ENCODE data around the gene RGS7. TPM values are rescaled to one million over a fixed set of nuclear protein-coding genes. Genes with fewer than 3 reads are reported as not detected.

Gene RGS7
- polyA plus RNA-seq, 1 donor (not counting 4 experiments of a cell fraction or from before 2014, with no cell fraction given): not detected

- no peaks in the 10 kb centered on the region for H3K36me3 ChIP-seq (ENCODE audit: control insufficient read depth in 2 of 2, extremely low read depth in 1 of 2, insufficient read depth in 2 of 2, low read length in 2 of 2)
- no peaks in the 10 kb centered on the region for H3K9me1 ChIP-seq (ENCODE audit: control insufficient read depth, extremely low read depth, insufficient read depth, low read length)
- H3K9me3 ChIP-seq (ENCODE audit: control insufficient read depth, low read depth, low read length): no peaks in the 10 kb centered on the region
- dilution Hi-C loops (cut with MboI; ENCODE audit: extremely low pct_ligation_motif_present, low sequenced_read_pairs): no loop called here
- no peak for DNase-seq (ENCODE audit: low read depth, low spot score)
- no peaks in the 10 kb centered on the region for H3K79me2 ChIP-seq (ENCODE audit: control insufficient read depth, insufficient read depth, low read length)
- H3K4me3 ChIP-seq (ENCODE audit: control insufficient read depth in 2 of 3, extremely low read depth in 1 of 3, insufficient read depth in 2 of 3, low read depth in 1 of 3, low read length in 3 of 3): no peak overlapping the region
- FAIRE-seq: no peak
- no peak overlapping the region for H3K27ac ChIP-seq (ENCODE audit: control insufficient read depth, insufficient read depth, low read length)
- no peaks in the 10 kb centered on the region for H3K4me1 ChIP-seq (ENCODE audit: control insufficient read depth, extremely low read depth, insufficient read depth, low read length)
- H3K4me2 ChIP-seq (ENCODE audit: control insufficient read depth, extremely low read depth, insufficient read depth, low read depth, low read length): no peak overlapping the region
- no peaks in the 10 kb centered on the region for H4K20me1 ChIP-seq (ENCODE audit: control insufficient read depth, extremely low read depth, insufficient read depth, low read length)
- H3K27me3 ChIP-seq (ENCODE audit: control insufficient read depth, extremely low read depth, insufficient read depth, low read length): no peaks in the 10 kb centered on the region
- TF ChIP-seq, protein P1, sequence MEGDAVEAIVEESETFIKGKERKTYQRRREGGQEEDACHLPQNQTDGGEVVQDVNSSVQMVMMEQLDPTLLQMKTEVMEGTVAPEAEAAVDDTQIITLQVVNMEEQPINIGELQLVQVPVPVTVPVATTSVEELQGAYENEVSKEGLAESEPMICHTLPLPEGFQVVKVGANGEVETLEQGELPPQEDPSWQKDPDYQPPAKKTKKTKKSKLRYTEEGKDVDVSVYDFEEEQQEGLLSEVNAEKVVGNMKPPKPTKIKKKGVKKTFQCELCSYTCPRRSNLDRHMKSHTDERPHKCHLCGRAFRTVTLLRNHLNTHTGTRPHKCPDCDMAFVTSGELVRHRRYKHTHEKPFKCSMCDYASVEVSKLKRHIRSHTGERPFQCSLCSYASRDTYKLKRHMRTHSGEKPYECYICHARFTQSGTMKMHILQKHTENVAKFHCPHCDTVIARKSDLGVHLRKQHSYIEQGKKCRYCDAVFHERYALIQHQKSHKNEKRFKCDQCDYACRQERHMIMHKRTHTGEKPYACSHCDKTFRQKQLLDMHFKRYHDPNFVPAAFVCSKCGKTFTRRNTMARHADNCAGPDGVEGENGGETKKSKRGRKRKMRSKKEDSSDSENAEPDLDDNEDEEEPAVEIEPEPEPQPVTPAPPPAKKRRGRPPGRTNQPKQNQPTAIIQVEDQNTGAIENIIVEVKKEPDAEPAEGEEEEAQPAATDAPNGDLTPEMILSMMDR (optimal IDR thresholded peaks at IDR 0.05 in 1 of 3, IDR thresholded peaks at IDR 0.05 in 1 of 3, conservative IDR thresholded peaks at IDR 0.05 in 1 of 3; ENCODE audit: extremely low read depth in 1 of 3, insufficient read depth in 2 of 3, low read length in 3 of 3): no peak
- no peak for TF ChIP-seq EZH2 (IDR thresholded peaks at IDR 0.05; ENCODE audit: low read length)
- no peak overlapping the region for H3K9ac ChIP-seq (ENCODE audit: control insufficient read depth, extremely low read depth, insufficient read depth, low read length)
- H2AFZ ChIP-seq (ENCODE audit: control insufficient read depth, low read length): no peak overlapping the region
Measured at GRCh38 chr1:240942901-240943300, 414.1 kb downstream of the RGS7 start.

DNA sequence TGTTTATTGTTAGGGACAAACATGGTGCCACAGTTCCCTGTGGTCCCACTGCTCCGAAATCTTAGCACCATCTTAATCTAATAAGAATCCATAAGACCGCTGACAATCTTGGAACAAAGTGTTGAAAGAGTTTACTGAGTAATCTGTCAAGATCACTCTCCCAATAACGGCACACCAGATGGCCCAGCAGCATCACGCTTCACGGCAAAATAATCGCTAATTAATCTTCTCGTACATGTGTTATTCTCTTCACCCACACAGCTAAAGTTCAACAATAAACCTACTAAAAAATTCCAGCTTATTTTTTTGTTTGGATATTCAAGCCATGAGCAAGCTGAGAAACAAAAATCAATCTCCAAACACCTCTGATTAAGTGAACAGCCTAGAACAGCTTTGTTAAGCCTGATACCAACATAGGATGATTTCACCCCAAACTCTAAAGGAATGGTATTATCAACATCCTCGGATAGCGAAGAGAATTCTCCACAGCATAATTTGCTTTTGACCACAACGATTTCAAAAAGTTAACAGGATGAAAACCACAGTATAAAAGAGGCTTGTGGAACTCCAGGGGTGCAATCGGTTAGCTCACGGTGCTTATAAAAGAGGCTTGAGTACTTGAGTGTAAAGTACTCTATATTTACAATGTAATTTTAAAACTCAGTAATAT is 415.2 kb downstream of the RGS7 start:
- Histone ChIP-seq H3K27ac (ENCODE audit: control insufficient read depth, insufficient read depth, low read length) (no peak overlapping the region), H3K79me2 (ENCODE audit: control insufficient read depth, insufficient read depth, low read length) (no peaks in the 10 kb centered on the region), H3K4me3 (ENCODE audit: control insufficient read depth in 2 of 3, extremely low read depth in 1 of 3, insufficient read depth in 2 of 3, low read depth in 1 of 3, low read length in 3 of 3) (no peak overlapping the region), H2AFZ (ENCODE audit: control insufficient read depth, low read length) (no peak overlapping the region), H3K4me1 (ENCODE audit: control insufficient read depth, extremely low read depth, insufficient read depth, low read length) (no peaks in the 10 kb centered on the region), H3K9me3 (ENCODE audit: control insufficient read depth, low read depth, low read length) (peaks cover 4% of the 10 kb centered on the region), H3K4me2 (ENCODE audit: control insufficient read depth, extremely low read depth, insufficient read depth, low read depth, low read length) (no peak overlapping the region), H3K27me3 (ENCODE audit: control insufficient read depth, extremely low read depth, insufficient read depth, low read length) (no peaks in the 10 kb centered on the region), H4K20me1 (ENCODE audit: control insufficient read depth, extremely low read depth, insufficient read depth, low read length) (no peaks in the 10 kb centered on the region), H3K9ac (ENCODE audit: control insufficient read depth, extremely low read depth, insufficient read depth, low read length) (no peak overlapping the region), H3K9me1 (ENCODE audit: control insufficient read depth, extremely low read depth, insufficient read depth, low read length) (no peaks in the 10 kb centered on the region), H3K36me3 (ENCODE audit: control insufficient read depth in 2 of 2, extremely low read depth in 1 of 2, insufficient read depth in 2 of 2, low read length in 2 of 2) (no peaks in the 10 kb centered on the region)
- TF ChIP-seq, protein P1 (optimal IDR thresholded peaks at IDR 0.05 in 1 of 3, IDR thresholded peaks at IDR 0.05 in 1 of 3, conservative IDR thresholded peaks at IDR 0.05 in 1 of 3; ENCODE audit: extremely low read depth in 1 of 3, insufficient read depth in 2 of 3, low read length in 3 of 3): no peak
- no peak for TF ChIP-seq EZH2 (IDR thresholded peaks at IDR 0.05; ENCODE audit: low read length)
- FAIRE-seq: no peak
- dilution Hi-C loops (cut with MboI; ENCODE audit: extremely low pct_ligation_motif_present, low sequenced_read_pairs): no loop called here
- no peak for DNase-seq (ENCODE audit: low read depth, low spot score)

Data from keratinocyte (primary cell).